ENCODE results near the gene MLLT1.

GRCh38 chr19:6247007-6247288 lies 32.8 kb downstream of the MLLT1 start:
- TF ChIP-seq CTCF (conservative IDR thresholded peaks at IDR 0.05; ENCODE audit: low read depth, low read length) (no peak), EZH2 (IDR thresholded peaks at IDR 0.05; ENCODE audit: low read length, unreplicated experiment) (no peak), EZH2phosphoT487 (IDR thresholded peaks at IDR 0.05; ENCODE audit: borderline replicate concordance, low read length) (no peak)

Data from PC-3 (cell line).